GM18951 (cell line): ENCODE measurements around the gene VANGL1.

Source experiments
- POLR2A ChIP-seq: IDR thresholded peaks from 4 replicates; pipeline ENCODE4 v1.6.1; 2011; ENCODE audit warnings: mild to moderate bottlenecking; ENCODE audit not compliant: insufficient read length, insufficient read depth; ENCODE audit errors: extremely low read depth
- in situ Hi-C: fragments of 300-500 bp; cut with MboI; formaldehyde crosslinking; loops from one replicate; pipeline ENCODE4 v1.12.0; 2022; ENCODE audit warnings: low sequenced_read_pairs, mixed read lengths, inconsistent platforms; ENCODE audit not compliant: unreplicated experiment

VANGL1 gene

GRCh38 chr1:115665319-115666096 lies 23.7 kb downstream of the VANGL1 start:
- in situ Hi-C loops = no loop called here
- no peak for TF ChIP-seq POLR2A

DNA sequence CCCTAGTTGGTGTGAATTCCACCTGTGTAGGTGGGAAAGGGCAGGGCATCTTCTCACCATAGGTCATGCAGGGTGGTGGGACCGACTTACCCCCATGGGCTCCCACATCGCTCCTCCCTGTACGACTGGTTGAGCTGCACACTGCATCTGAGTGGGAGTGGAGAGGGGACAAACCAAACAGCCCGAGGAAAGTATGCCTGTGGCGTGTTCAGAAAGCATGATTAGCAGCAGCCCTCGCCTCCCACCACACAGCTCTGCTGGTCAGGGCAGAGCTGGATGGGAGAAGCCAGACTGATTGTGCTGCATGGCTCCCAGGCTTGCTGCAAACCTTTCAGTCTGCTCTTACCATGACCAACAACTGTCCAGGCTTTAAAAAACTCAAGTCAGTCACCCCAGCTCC lies 24.4 kb downstream of the VANGL1 start:
- TF ChIP-seq POLR2A = no peak
- in situ Hi-C loops = no loop called here

DNA sequence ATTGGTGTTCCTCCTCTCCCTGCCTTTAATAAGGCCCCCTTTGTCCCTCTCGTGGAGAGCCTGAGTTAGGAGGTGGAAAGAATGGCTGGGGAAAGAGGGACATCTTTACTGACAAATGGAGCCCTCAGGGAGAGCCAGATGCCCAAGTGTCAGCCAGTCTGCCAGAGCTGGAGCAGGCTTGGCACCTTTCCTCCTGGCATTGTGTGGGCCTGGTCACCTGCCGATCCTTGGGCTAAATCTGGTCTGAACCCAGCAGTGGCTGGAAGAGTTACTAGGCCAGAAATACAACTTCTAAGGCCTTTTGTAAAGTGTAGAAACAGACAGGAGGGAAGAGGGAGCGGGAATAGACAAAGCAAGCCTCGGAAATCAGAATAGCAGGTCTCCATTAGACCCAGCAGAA lies 24.9 kb downstream of the VANGL1 start:
- no peak for TF ChIP-seq POLR2A
- in situ Hi-C loops = no loop called here

GRCh38 chr1:115668579-115668978 lies 26.8 kb downstream of the VANGL1 start:
- in situ Hi-C loops = no loop called here
- no peak for TF ChIP-seq POLR2A

DNA sequence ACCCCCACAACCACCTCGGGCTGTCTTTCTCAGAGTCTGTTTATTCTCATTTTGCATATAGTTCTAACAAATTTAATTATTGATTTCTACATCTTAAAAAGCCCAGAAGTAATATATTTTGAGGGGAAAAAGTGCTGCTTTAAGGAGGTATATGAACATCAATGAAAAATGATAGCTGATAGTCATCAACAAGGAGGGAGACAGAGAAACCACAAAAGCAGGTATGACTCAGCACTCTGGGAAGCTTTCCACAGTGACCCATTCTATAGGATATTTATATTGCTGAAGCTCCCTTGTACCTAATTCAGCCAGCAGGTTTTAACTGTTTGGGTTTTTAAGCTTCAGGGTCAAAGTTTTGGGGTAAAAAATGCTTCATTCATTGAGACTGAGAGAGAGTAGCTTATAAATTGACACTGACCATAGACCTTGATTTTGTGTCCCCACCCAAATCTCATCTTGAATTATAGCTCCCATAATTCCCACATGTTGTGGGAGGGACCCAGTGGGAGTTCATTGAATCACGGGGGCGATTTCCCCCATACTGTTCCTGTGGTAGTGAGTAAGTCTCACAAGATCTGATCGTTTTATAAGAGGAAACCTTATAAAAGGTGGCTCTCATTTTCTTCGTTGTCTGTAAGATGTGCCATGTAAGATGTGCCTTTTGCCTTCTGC lies 27.4 kb downstream of the VANGL1 start:
- no peak for TF ChIP-seq POLR2A
- in situ Hi-C loops = no loop called here

GRCh38 chr1:115669886-115670285 lies 28.1 kb downstream of the VANGL1 start:
- in situ Hi-C loops = no loop called here
- TF ChIP-seq POLR2A = no peak

DNA sequence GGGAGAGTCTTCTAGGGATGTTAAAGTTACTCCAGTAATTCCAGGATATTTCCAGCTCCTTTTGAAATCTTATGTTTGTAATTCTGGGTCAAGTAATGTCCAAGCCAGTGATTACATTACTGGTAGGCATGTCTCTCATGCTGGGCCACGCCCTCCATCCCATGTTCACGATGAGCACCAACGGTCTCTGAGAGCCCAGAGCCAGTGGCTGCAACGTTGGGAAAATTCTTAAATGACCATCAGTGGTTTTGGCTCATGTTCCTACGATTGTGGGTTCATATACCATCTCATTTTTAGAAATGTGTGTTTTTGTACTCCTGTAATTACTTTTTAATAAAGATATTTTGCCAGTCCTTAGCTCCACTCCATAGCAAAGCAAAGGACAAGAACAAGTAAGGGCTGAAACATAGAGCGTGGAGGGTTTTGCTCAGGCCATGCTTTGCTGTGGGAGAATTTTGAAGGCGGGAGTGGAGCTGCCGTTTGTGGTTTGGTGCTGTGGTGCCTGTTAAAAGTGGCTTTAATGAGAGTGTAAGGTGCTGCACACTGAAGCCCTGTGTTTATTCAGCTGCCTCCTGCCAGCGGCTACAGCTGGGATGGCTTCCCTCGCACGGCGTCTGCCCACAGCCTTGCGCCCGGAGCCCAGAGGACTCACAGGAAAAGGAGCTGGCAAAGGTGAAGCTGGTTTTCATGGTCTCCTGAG lies 28.9 kb downstream of the VANGL1 start:
- no peak for TF ChIP-seq POLR2A
- in situ Hi-C loops = no loop called here

DNA sequence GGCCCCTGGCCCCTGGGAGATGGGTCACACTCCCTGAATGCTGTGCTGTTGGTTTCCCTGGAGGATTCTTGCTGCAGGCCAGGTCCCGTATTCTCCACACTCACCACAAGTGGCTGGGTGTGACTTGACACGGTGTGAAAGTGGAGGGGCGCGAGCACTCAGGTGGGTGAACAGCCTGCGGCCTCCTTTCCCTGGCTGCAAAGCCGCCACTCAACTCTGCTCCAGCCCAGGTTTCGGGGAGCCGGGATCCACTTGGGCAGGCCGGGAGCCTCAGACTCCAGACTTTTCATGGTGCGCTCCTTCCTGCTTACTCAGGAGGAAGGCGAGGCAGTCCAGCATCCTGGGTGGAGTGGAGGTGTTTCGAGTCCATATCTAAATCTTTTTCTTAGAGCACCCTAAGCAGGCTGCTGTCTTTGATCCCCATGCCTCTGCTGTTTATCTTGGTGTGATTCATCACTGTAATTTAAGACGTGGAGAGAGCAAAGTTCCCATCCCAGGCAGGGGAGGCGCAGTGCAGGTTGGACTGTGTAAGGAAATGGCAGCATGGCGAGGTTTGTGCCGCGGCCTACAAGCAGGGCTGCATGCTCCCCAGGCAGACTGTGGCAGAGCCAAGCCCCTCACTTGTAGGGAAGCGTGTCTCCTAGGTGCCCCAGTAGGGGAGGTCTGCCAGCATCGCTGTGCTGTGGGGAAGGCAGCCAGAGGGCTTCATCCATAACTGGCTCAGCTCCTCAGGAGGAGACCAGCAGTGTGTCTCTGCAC lies 29.6 kb downstream of the VANGL1 start:
- TF ChIP-seq POLR2A = no peak
- in situ Hi-C loops = no loop called here

- no peak for TF ChIP-seq POLR2A
Measured at GRCh38 chr1:115672224-115673009, 30.6 kb downstream of the VANGL1 start.

DNA sequence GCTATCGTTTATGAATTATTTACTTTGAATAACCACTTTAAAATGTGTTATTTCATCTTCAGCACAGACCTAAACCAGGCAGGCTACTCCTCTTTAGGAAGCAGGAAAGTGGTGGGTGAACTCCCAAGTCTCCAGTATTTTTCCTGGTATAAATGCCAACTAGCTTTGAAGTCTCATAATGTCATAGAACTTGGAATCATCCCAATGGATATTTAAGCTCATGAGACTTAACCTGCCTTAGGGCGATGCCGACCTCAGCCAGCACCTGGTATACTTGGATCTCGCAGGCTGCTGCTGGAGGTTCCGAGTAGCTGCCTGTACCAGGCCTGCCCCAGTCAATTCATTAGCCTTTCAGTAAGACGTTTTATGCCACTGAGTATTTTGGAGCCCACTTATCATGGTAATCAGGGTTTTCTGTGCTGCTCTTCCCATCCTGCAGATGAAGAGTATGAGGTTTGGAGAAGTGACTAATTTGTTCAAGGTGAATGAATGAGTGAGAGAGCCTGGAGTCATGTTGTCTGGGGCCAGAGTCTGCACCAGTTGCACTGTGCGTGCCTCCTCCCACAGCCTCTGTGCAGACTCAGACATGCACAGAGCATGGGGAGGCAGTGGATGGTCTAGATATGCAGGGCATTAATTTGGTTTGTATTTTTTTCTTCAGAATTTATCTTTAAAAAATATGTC lies 34.9 kb downstream of the VANGL1 start:
- in situ Hi-C loops = no loop called here
- no peak for TF ChIP-seq POLR2A

More at GRCh38 chr1:115672224-115673009, 30.6 kb downstream of the VANGL1 start:
- in situ Hi-C loops = no loop called here

GRCh38 chr1:115677182-115677555 lies 35.4 kb downstream of the VANGL1 start:
- TF ChIP-seq POLR2A = no peak
- in situ Hi-C loops = no loop called here

DNA sequence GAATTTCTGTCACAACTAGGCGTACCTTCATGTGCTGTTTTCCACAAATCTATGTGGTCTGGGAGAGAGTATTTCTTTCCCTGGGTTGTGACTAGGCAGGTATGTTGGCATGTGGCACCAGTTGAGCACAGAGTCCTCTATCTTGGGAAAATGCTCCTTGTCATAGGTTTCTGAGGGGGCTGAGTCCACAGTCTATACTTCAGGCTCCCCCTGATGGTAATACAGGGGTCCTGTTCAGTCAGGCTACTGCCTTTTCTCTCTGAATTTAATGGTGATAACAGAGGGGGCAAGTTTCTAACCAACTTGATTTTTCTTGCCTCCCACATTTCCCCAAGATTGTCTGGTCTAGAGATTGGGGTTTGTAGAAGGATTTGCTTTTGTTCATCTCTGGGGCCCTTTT lies 35.8 kb downstream of the VANGL1 start:
- in situ Hi-C loops = no loop called here
- TF ChIP-seq POLR2A = no peak

DNA sequence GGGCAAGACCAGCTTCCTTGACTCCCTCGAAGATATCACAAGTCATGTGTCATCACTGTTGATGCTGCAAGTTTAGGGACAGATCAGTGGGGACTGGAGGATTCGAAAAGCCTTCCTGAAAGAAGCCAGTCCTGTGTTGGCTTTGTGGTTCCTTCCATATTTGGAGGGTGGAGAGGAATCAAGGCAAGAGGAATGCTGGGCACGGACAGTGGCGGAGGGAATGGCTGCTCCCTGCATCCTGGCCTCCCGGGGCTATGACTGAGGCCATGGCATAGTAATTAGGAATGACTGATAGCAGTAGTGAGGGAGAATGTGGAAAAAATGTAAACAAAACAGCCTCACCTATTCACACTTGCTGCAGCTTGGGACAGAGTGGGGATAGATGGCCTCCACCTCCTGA lies 36.4 kb downstream of the VANGL1 start:
- in situ Hi-C loops = no loop called here
- TF ChIP-seq POLR2A = no peak
